Brain microvascular endothelial cell (primary cell): ENCODE results near the gene IPPK.

ENCODE experiments used
- DNase-seq: peaks from one replicate; pipeline ENCODE4 v3.0.0-alpha.2; 2020
- H3K27ac ChIP-seq: fragments of 250-450 bp; sonication (Bioruptor Pico); 2 replicates; pipeline ENCODE4 v1.5.1; 2020; ENCODE audit warnings: mild to moderate bottlenecking, moderate library complexity
- H3K27me3 ChIP-seq: fragments of 250-450 bp; sonication (Bioruptor Pico); replicated peaks from 2 replicates; pipeline ENCODE4 v1.5.1; 2020; ENCODE audit warnings: mild to moderate bottlenecking
- H3K36me3 ChIP-seq: fragments of 250-450 bp; sonication (Bioruptor Pico); replicated peaks from 2 replicates; pipeline ENCODE4 v1.5.1; 2020; ENCODE audit warnings: mild to moderate bottlenecking
- H3K4me3 ChIP-seq: 2 replicates; pipeline ENCODE4 v1.5.1; 2011; ENCODE audit warnings: low read depth, mild to moderate bottlenecking, control low read depth, low read length, moderate library complexity
- CTCF ChIP-seq: IDR thresholded peaks from 2 replicates; pipeline ENCODE4 v1.5.1; 2011; ENCODE audit warnings: low read depth, mild to moderate bottlenecking, moderate library complexity, low read length, control low read depth, inconsistent platforms; ENCODE audit errors: missing control alignments
- in situ Hi-C: cut with HindIII; loops from 2 replicates; pipeline ENCODE4 v1.10.0; 2017; ENCODE audit warnings: low sequenced_read_pairs, low pct_ligation_motif_present

The IPPK gene

GRCh38 chr9:92712767-92713166 is 42.8 kb upstream of the IPPK start:
- Histone ChIP-seq H3K27ac (no peak overlapping the region), H3K27me3 (no peaks in the 10 kb centered on the region), H3K36me3 (peaks cover 50% of the 10 kb centered on the region), H3K4me3 (no peak overlapping the region)
- in situ Hi-C loops, result loop anchor here (25.0 kb wide), 1 partner anchor 100 kb away; no protein-coding TSS in a partner anchor
- no peak for TF ChIP-seq CTCF
- no peak for DNase-seq

DNA sequence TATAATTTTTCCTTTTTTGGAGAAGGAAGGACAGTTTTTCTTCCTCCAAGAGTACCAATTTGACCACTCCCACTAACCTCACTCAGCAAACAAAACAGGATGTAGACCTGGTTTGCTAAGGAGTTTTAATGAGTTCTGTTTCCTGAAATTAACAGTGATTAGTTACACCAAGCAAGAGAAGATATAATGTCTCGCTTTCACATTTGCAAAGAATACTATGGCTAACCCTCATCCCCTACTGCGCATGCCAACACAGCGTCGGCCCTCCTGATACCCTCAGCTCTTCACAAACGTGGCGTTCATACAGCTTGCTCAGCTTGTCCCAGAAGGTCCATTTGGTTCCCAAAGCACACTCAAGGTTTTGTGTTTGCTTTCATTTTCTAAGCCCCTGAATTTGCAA is 41.9 kb upstream of the IPPK start:
- Histone ChIP-seq H3K36me3 (peaks cover 41% of the 10 kb centered on the region), H3K27me3 (no peaks in the 10 kb centered on the region), H3K27ac (no peak overlapping the region), H3K4me3 (no peak overlapping the region)
- DNase-seq, result no peak
- in situ Hi-C loops, result loop anchor here (25.0 kb wide), 1 partner anchor 100 kb away; no protein-coding TSS in a partner anchor
- no peak for TF ChIP-seq CTCF

GRCh38 chr9:92711146-92711545 is 41.2 kb upstream of the IPPK start:
- in situ Hi-C loops, result loop anchor here (25.0 kb wide), 1 partner anchor 101 kb away; no protein-coding TSS in a partner anchor
- Histone ChIP-seq H3K36me3 (peaks cover 37% of the 10 kb centered on the region), H3K27ac (no peak overlapping the region), H3K4me3 (no peak overlapping the region), H3K27me3 (no peaks in the 10 kb centered on the region)
- DNase-seq, result no peak
- TF ChIP-seq CTCF, result no peak

DNA sequence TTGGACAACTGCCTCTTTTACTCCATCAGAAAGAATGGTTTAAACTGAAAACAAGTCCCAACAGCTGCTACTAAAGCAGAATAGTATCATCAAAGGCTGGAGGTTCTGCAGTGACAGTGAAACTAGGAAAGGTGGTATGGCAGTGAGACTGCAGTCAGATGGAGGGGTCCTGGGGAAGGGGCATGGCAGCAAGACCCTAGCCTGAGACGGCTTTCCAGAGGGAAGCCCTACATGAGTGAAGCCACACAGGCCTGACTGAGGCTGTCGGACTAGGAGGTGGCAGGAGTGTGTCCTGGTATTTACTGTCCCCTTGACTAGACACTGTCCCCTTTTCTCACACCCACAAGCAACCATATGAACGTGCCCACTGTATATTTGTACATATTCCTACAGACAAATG is 40.4 kb upstream of the IPPK start:
- no peak overlapping the region for H3K4me3 ChIP-seq
- no peak for TF ChIP-seq CTCF
- peaks cover 29% of the 10 kb centered on the region for H3K36me3 ChIP-seq
- H3K27me3 ChIP-seq, result no peaks in the 10 kb centered on the region
- no peak for DNase-seq
- in situ Hi-C loops, result loop anchor here (25.0 kb wide), 1 partner anchor 102 kb away; no protein-coding TSS in a partner anchor
- H3K27ac ChIP-seq, result no peak overlapping the region

GRCh38 chr9:92709954-92710353 is 40.0 kb upstream of the IPPK start:
- no peak overlapping the region for H3K27ac ChIP-seq
- in situ Hi-C loops, result loop anchor here (25.0 kb wide), 1 partner anchor 102 kb away; no protein-coding TSS in a partner anchor
- peaks cover 25% of the 10 kb centered on the region for H3K36me3 ChIP-seq

More at GRCh38 chr9:92709954-92710353, 40.0 kb upstream of the IPPK start:
- no peak for TF ChIP-seq CTCF
- no peak for DNase-seq
- no peak overlapping the region for H3K4me3 ChIP-seq
- H3K27me3 ChIP-seq, result no peaks in the 10 kb centered on the region
